ENCODE results near the gene ZGPAT.
A peak's percentile ranks its signal among the peaks of the same experiment; 100 is the strongest.

Gene ZGPAT

GRCh38 chr20:63702036-63702665 is 5.7 kb upstream of the ZGPAT start:
- no peak overlapping the region for H3K9ac ChIP-seq (ENCODE audit: low read length in 5 of 5)
- H3K27ac ChIP-seq (ENCODE audit: low read depth, low read length): no peak overlapping the region
- H3K27me3 ChIP-seq (ENCODE audit: control insufficient read depth in 5 of 5, insufficient read depth in 4 of 5, low read length in 5 of 5): peaks cover 0 to 2% (median 0%) of the 10 kb centered on the region in 5 donors
- H3K4me3 ChIP-seq (ENCODE audit: low read depth in 1 of 5, low read length in 5 of 5): no peak overlapping the region
- H3K9me3 ChIP-seq (ENCODE audit: control insufficient read depth in 5 of 5, low read length in 5 of 5): no peaks in the 10 kb centered on the region
- peaks cover 7 to 41% (median 31%) of the 10 kb centered on the region in 5 donors for H3K4me1 ChIP-seq (ENCODE audit: control insufficient read depth in 5 of 5, insufficient read depth in 5 of 5, low read length in 5 of 5)
- peaks cover 0 to 44% (median 32%) of the 10 kb centered on the region in 5 donors for H3K36me3 ChIP-seq (ENCODE audit: control insufficient read depth in 5 of 5, insufficient read depth in 5 of 5, low read length in 5 of 5)

- Histone ChIP-seq H3K27me3 (ENCODE audit: control insufficient read depth in 5 of 5, insufficient read depth in 4 of 5, low read length in 5 of 5) (peaks cover 0 to 2% (median 0%) of the 10 kb centered on the region in 5 donors), H3K27ac (ENCODE audit: low read depth, low read length) (no peak overlapping the region), H3K4me3 (ENCODE audit: low read depth in 1 of 5, low read length in 5 of 5) (no peak overlapping the region), H3K4me1 (ENCODE audit: control insufficient read depth in 5 of 5, insufficient read depth in 5 of 5, low read length in 5 of 5) (peaks cover 7 to 36% (median 27%) of the 10 kb centered on the region in 5 donors), H3K9me3 (ENCODE audit: control insufficient read depth in 5 of 5, low read length in 5 of 5) (no peaks in the 10 kb centered on the region), H3K36me3 (ENCODE audit: control insufficient read depth in 5 of 5, insufficient read depth in 5 of 5, low read length in 5 of 5) (peaks cover 0 to 40% (median 32%) of the 10 kb centered on the region in 5 donors), H3K9ac (ENCODE audit: low read length in 5 of 5) (no peak overlapping the region)
Measured at GRCh38 chr20:63702751-63703470, 4.9 kb upstream of the ZGPAT start.

GRCh38 chr20:63703471-63703975 is 4.3 kb upstream of the ZGPAT start:
- Histone ChIP-seq H3K9ac (ENCODE audit: low read length in 5 of 5) (no peak overlapping the region), H3K27ac (ENCODE audit: low read depth, low read length) (no peak overlapping the region), H3K36me3 (ENCODE audit: control insufficient read depth in 5 of 5, insufficient read depth in 5 of 5, low read length in 5 of 5) (peaks cover 0 to 40% (median 32%) of the 10 kb centered on the region in 5 donors), H3K4me1 (ENCODE audit: control insufficient read depth in 5 of 5, insufficient read depth in 5 of 5, low read length in 5 of 5) (peaks cover 8 to 33% (median 28%) of the 10 kb centered on the region in 5 donors), H3K27me3 (ENCODE audit: control insufficient read depth in 5 of 5, insufficient read depth in 4 of 5, low read length in 5 of 5) (peaks cover 0 to 2% (median 0%) of the 10 kb centered on the region in 5 donors), H3K4me3 (ENCODE audit: low read depth in 1 of 5, low read length in 5 of 5) (no peak overlapping the region), H3K9me3 (ENCODE audit: control insufficient read depth in 5 of 5, low read length in 5 of 5) (no peaks in the 10 kb centered on the region)

- Histone ChIP-seq H3K36me3 (ENCODE audit: control insufficient read depth in 5 of 5, insufficient read depth in 5 of 5, low read length in 5 of 5) (peaks cover 0 to 44% (median 34%) of the 10 kb centered on the region in 5 donors), H3K9me3 (ENCODE audit: control insufficient read depth in 5 of 5, low read length in 5 of 5) (no peaks in the 10 kb centered on the region), H3K4me3 (ENCODE audit: low read depth in 1 of 5, low read length in 5 of 5) (no peak overlapping the region), H3K27ac (ENCODE audit: low read depth, low read length) (no peak overlapping the region), H3K27me3 (ENCODE audit: control insufficient read depth in 5 of 5, insufficient read depth in 4 of 5, low read length in 5 of 5) (peaks cover 0 to 2% (median 0%) of the 10 kb centered on the region in 5 donors), H3K4me1 (ENCODE audit: control insufficient read depth in 5 of 5, insufficient read depth in 5 of 5, low read length in 5 of 5) (peaks cover 12 to 33% (median 28%) of the 10 kb centered on the region in 5 donors), H3K9ac (ENCODE audit: low read length in 5 of 5) (no peak overlapping the region)
Measured at GRCh38 chr20:63703976-63704748, 3.7 kb upstream of the ZGPAT start.

- Histone ChIP-seq H3K9me3 (ENCODE audit: control insufficient read depth in 5 of 5, low read length in 5 of 5) (no peaks in the 10 kb centered on the region), H3K27ac (ENCODE audit: low read depth, low read length) (no peak overlapping the region), H3K9ac (ENCODE audit: low read length in 5 of 5) (no peak overlapping the region), H3K4me1 (ENCODE audit: control insufficient read depth in 5 of 5, insufficient read depth in 5 of 5, low read length in 5 of 5) (peaks cover 12 to 33% (median 26%) of the 10 kb centered on the region in 5 donors), H3K4me3 (ENCODE audit: low read depth in 1 of 5, low read length in 5 of 5) (no peak overlapping the region), H3K27me3 (ENCODE audit: control insufficient read depth in 5 of 5, insufficient read depth in 4 of 5, low read length in 5 of 5) (peaks cover 0 to 2% (median 0%) of the 10 kb centered on the region in 5 donors), H3K36me3 (ENCODE audit: control insufficient read depth in 5 of 5, insufficient read depth in 5 of 5, low read length in 5 of 5) (peaks cover 0 to 44% (median 37%) of the 10 kb centered on the region in 5 donors)
Measured at GRCh38 chr20:63704749-63705117, 3.1 kb upstream of the ZGPAT start.

- peaks cover 12 to 30% (median 26%) of the 10 kb centered on the region in 5 donors for H3K4me1 ChIP-seq (ENCODE audit: control insufficient read depth in 5 of 5, insufficient read depth in 5 of 5, low read length in 5 of 5)
- peaks cover 0 to 2% (median 0%) of the 10 kb centered on the region in 5 donors for H3K27me3 ChIP-seq (ENCODE audit: control insufficient read depth in 5 of 5, insufficient read depth in 4 of 5, low read length in 5 of 5)
- H3K9me3 ChIP-seq (ENCODE audit: control insufficient read depth in 5 of 5, low read length in 5 of 5): no peaks in the 10 kb centered on the region
- H3K27ac ChIP-seq (ENCODE audit: low read depth, low read length): no peak overlapping the region
- peaks cover 0 to 46% (median 38%) of the 10 kb centered on the region in 5 donors for H3K36me3 ChIP-seq (ENCODE audit: control insufficient read depth in 5 of 5, insufficient read depth in 5 of 5, low read length in 5 of 5)
- no peak overlapping the region for H3K4me3 ChIP-seq (ENCODE audit: low read depth in 1 of 5, low read length in 5 of 5)
- no peak overlapping the region for H3K9ac ChIP-seq (ENCODE audit: low read length in 5 of 5)
Measured at GRCh38 chr20:63705232-63706026, 2.4 kb upstream of the ZGPAT start.

- peaks cover 12 to 30% (median 26%) of the 10 kb centered on the region in 5 donors for H3K4me1 ChIP-seq (ENCODE audit: control insufficient read depth in 5 of 5, insufficient read depth in 5 of 5, low read length in 5 of 5)
- peaks cover 0 to 48% (median 40%) of the 10 kb centered on the region in 5 donors for H3K36me3 ChIP-seq (ENCODE audit: control insufficient read depth in 5 of 5, insufficient read depth in 5 of 5, low read length in 5 of 5)
- peak overlapping the region; percentile 87 for H3K27ac ChIP-seq (ENCODE audit: low read depth, low read length)
- peak overlapping the region in 4 of 5 donors; percentile 73 to 87 (median 76) for H3K4me3 ChIP-seq (ENCODE audit: low read depth in 1 of 5, low read length in 5 of 5)
- peak overlapping the region; percentile 81 to 95 (median 87) for H3K9ac ChIP-seq (ENCODE audit: low read length in 5 of 5)
- H3K27me3 ChIP-seq (ENCODE audit: control insufficient read depth in 5 of 5, insufficient read depth in 4 of 5, low read length in 5 of 5): peaks cover 0 to 2% (median 0%) of the 10 kb centered on the region in 5 donors
- H3K9me3 ChIP-seq (ENCODE audit: control insufficient read depth in 5 of 5, low read length in 5 of 5): no peaks in the 10 kb centered on the region
Measured at GRCh38 chr20:63706027-63706695, 1.7 kb upstream of the ZGPAT start.

GRCh38 chr20:63706852-63707557 is 834 bp upstream of the ZGPAT start:
- peak overlapping the region; percentile 87 for H3K27ac ChIP-seq (ENCODE audit: low read depth, low read length)
- H3K9ac ChIP-seq (ENCODE audit: low read length in 5 of 5): peak overlapping the region; percentile 81 to 95 (median 87)
- H3K27me3 ChIP-seq (ENCODE audit: control insufficient read depth in 5 of 5, insufficient read depth in 4 of 5, low read length in 5 of 5): peaks cover 0 to 2% (median 0%) of the 10 kb centered on the region in 5 donors
- no peaks in the 10 kb centered on the region for H3K9me3 ChIP-seq (ENCODE audit: control insufficient read depth in 5 of 5, low read length in 5 of 5)
- peaks cover 3 to 56% (median 45%) of the 10 kb centered on the region in 5 donors for H3K36me3 ChIP-seq (ENCODE audit: control insufficient read depth in 5 of 5, insufficient read depth in 5 of 5, low read length in 5 of 5)
- H3K4me1 ChIP-seq (ENCODE audit: control insufficient read depth in 5 of 5, insufficient read depth in 5 of 5, low read length in 5 of 5): peaks cover 12 to 30% (median 26%) of the 10 kb centered on the region in 5 donors
- peak overlapping the region; percentile 73 to 87 (median 76) for H3K4me3 ChIP-seq (ENCODE audit: low read depth in 1 of 5, low read length in 5 of 5)
